ENCODE data around the gene KRT36.

DNA sequence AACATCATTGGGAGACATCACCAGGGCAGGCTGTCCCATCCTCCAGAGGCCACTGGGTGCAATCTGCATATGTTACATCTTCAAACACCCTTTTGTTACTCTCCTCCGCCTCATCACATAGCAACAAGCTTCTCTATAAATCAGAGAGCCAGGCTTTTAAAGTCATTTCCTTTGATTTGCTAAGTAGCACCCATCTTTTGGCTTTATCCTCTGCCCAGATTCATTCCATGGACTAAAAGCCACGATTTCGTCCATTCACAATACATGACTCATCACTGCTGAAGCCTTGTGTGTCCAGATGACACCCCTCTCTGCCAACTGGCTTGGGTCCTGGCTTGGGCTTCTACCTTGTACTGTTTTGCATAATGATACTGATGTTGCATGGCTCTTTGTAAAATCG, 47.0 kb downstream of the KRT36 start:
- TF ChIP-seq LEF1 (IDR thresholded peaks at IDR 0.05; ENCODE audit: borderline replicate concordance): no peak
- TF ChIP-seq CTBP1 (IDR thresholded peaks at IDR 0.05; ENCODE audit: borderline replicate concordance): no peak
- TF ChIP-seq FOXM1 (IDR thresholded peaks at IDR 0.05; ENCODE audit: borderline replicate concordance): no peak
